22Rv1 (cell line): Measurements from ENCODE around the gene OPRD1.

Experiments used
- ZFX ChIP-seq: fragments of 450-650 bp; IDR thresholded peaks from 2 replicates; pipeline ENCODE4 v1.6.1; 2017; ENCODE audit warnings: antibody characterized with exemption, borderline replicate concordance
- TF ChIP-seq, protein P1 (sequence below): fragments of 450-650 bp; IDR thresholded peaks from 2 replicates; pipeline ENCODE4 v1.5.1; 2017; ENCODE audit warnings: mild to moderate bottlenecking

DNA sequence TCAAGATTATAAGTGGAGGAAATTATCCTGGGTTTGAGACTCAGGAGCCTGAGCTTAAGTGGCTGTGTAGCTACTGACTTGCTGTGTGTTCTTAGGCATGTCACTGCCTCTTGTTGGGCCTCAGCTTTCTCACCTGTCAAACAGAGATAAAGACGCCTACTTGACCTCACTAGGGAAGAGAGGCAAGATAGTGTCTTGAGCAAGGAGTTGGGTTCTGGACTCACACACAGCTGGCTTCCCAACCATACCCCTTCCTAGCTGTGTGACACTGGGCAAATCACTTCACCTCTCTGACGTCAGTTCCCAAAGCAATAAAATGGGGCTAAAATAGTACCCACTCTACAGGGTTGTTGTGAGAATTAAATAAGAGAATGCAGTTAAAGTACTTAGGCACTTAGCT, 90.8 kb downstream of the OPRD1 start:
- TF ChIP-seq, protein P1, sequence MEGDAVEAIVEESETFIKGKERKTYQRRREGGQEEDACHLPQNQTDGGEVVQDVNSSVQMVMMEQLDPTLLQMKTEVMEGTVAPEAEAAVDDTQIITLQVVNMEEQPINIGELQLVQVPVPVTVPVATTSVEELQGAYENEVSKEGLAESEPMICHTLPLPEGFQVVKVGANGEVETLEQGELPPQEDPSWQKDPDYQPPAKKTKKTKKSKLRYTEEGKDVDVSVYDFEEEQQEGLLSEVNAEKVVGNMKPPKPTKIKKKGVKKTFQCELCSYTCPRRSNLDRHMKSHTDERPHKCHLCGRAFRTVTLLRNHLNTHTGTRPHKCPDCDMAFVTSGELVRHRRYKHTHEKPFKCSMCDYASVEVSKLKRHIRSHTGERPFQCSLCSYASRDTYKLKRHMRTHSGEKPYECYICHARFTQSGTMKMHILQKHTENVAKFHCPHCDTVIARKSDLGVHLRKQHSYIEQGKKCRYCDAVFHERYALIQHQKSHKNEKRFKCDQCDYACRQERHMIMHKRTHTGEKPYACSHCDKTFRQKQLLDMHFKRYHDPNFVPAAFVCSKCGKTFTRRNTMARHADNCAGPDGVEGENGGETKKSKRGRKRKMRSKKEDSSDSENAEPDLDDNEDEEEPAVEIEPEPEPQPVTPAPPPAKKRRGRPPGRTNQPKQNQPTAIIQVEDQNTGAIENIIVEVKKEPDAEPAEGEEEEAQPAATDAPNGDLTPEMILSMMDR = no peak
- no peak for TF ChIP-seq ZFX
